GM18870 (cell line): ENCODE data around the gene CACNA1D.

Experiments
- ATAC-seq: cut with Tn5 transposase; IDR thresholded peaks from one replicate; pipeline ENCODE4 v1.9.1; 2021; ENCODE audit warnings: moderate library complexity; ENCODE audit not compliant: unreplicated experiment

CACNA1D gene

DNA sequence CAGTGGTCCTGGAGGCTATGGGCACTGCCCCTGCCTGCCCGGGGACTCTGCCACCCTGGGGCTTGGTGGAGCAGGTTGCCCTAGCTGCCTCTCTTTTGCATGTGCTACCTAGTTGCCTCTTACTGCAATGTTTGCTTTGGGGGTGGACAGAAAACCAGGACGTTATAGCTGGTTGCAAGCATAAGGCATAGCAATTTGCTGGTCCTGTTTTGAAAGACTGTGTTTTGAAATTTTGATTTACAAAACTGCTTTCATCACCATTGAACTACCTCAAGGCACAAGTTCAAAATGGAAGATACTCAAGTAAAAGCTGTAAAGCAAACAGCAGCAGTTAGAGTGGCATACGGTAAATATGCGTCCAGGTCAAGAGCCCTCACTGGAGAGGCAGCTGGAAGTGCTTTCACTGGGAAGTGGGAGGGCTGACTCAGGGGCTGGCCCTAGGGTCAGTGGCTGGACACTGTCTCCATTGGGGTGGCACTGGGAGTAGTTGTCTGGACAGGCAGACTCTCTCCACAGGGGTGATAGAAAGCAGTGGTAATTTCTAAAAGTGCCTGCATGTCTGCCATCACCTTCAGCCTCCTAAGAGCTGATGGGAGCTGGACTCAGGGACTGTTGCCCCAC lies 213.7 kb downstream of the CACNA1D start:
- no peak for ATAC-seq

GRCh38 chr3:53709256-53709655 lies 214.8 kb downstream of the CACNA1D start:
- ATAC-seq, result no peak

DNA sequence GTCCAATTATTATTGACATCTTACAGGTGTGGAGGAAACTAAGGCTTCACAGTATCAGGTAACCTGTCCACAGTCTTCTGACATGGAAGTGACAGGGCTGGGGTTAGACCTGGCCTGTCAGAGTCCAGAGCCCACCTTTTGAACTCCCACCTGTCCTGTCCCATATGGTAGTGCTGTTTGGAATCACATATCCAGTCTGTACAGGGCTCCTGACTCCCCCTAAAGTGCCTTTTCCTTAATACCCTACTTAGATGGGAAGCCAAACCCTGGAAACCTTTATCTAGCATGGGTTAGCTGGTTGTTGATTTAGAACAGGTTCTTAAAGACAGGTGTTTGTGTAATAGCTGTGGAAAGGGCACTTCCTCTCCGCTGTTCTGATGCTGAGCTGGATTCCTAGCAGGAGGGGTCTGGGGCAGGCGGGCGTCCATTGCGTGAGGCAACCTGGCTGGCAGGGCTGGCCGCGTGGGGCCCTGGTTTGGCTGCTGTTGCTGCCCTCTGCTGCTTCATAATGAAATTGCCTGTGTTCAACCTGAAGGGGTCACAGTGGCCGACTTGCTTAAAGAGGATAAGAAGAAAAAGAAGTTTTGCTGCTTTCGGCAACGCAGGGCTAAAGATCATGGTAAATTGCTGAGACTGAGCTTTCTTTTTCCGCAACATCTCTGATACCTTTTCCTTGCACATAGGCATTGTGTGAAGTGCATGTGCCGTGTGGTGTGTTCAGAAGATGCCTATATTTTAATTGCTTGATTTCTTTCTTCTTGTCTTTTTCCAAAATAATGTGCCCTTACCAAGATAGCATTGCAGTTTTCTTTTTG lies 215.7 kb downstream of the CACNA1D start:
- no peak for ATAC-seq

- ATAC-seq, result no peak
Measured at GRCh38 chr3:53711387-53711786, 217.0 kb downstream of the CACNA1D start.

GRCh38 chr3:53712817-53713388 lies 218.5 kb downstream of the CACNA1D start:
- no peak for ATAC-seq

DNA sequence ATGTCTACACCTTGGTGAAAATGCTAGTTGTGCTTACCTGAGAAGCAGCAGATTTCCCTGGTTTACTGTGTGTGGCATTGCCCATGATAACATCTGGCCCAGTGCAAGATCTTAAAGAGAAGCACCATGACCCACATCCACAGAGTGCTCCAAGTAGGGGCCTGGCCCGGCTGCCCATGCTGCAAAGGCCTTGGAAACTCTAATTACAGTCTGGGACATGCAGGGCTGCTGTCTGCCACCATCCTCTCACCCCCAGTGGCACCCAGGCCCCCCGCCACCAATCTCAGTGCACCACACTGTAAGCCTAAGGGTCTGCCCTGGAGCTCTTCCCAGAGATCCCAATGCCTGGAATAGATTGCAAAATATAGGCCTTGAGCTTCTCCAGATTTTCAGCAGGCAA lies 219.2 kb downstream of the CACNA1D start:
- ATAC-seq, result no peak

- no peak for ATAC-seq
Measured at GRCh38 chr3:53715815-53716483, 221.5 kb downstream of the CACNA1D start.

- ATAC-seq, result no peak
Measured at GRCh38 chr3:53716998-53717397, 222.6 kb downstream of the CACNA1D start.

DNA sequence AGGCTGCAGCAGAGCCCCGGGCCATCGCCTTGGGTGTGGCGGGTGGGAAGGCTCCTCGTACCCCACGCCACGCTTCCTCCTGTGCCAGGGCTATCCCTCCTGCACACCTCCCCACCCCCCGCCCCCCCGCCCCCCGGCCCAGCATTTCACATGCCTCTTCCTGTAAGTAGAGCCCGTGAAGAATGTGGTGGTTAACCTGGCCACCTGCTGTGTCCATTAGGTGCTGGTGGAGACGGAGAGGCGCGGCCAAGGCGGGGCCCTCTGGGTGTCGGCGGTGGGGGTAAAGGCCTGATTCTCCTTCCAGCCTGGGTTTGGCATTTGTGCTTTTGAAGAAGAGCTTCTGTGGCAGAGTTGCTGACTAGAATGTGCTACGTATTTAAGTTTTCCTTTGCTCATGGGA lies 224.1 kb downstream of the CACNA1D start:
- no peak for ATAC-seq

DNA sequence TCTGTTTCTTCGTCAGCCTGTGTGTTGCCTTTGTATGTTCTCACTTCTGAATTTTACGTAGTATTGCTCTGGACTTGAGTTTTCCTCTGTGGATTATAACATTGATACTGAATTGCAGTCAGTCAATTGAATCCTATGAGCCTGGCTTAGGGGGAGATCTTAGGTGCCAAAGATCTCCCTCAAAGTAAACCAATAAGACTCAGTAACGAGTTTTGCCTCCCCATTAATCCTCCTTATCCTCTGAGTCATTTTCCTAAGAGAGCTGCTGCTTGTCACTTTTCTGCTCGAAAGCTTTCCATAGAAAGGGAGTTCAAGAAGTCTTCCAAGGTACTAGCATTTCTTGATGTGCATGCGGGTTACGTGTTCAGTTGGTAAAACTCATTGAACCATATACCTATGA lies 225.4 kb downstream of the CACNA1D start:
- no peak for ATAC-seq

GRCh38 chr3:53721187-53722119 lies 227.0 kb downstream of the CACNA1D start:
- no peak for ATAC-seq

- ATAC-seq, result no peak
Measured at GRCh38 chr3:53724566-53724965, 230.2 kb downstream of the CACNA1D start.

- no peak for ATAC-seq
Measured at GRCh38 chr3:53725387-53725995, 231.1 kb downstream of the CACNA1D start.

- ATAC-seq, result no peak
Measured at GRCh38 chr3:53726643-53727042, 232.2 kb downstream of the CACNA1D start.

GRCh38 chr3:53728606-53729005 lies 234.2 kb downstream of the CACNA1D start:
- ATAC-seq, result no peak

DNA sequence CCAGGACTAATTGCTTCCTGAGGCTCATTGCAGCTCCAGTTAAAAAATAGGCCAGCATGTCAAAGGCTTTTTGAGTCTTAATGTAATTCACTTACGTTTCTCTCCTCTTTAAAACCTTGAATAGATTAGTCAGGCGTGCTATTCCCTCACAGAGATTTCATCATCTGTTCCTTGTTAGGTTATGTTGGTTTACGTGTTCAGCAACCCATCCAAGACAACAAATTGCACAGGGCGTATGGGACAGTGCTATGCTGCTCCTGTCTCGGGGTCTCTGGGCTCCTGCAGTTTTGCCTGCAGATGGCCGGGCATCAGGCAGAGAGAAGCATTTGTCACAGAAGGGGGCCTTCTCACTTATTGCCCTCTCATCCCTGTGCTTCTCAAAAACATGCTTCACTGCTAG lies 234.7 kb downstream of the CACNA1D start:
- ATAC-seq, result no peak

GRCh38 chr3:53729618-53730017 lies 235.2 kb downstream of the CACNA1D start:
- no peak for ATAC-seq

- ATAC-seq, result no peak
Measured at GRCh38 chr3:53730576-53730975, 236.2 kb downstream of the CACNA1D start.

- no peak for ATAC-seq
Measured at GRCh38 chr3:53731934-53732624, 237.7 kb downstream of the CACNA1D start.

DNA sequence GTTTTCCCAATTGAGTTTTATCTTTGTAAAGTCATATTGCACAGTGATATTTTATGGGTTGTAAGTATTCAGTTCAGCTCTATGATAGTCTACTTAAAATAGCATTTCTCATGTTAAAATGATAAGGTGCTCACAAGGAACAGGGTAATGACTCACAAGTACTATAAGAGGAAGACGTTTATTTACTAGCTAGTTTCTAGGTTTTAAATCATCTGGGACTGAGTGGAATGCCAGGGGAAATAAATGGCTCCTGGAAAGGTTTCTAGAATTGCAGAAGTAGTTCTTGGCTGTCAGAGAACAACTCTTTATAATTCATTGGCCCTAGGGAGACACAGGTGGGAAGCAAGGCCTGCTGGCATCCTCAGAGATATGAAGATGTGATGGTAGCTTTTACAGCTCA lies 239.0 kb downstream of the CACNA1D start:
- no peak for ATAC-seq
